ENCODE measurements around the gene P2RX1.
"Not testable (repeated sequence)": the region's sequence is repeated elsewhere in the genome, so short reads cannot be mapped to it uniquely, and the experiment has no call there.

Gene P2RX1

GRCh38 chr17:3857261-3858105 lies 58.8 kb downstream of the P2RX1 start:
- no peak for DNase-seq

GRCh38 chr17:3854204-3854603 lies 62.1 kb downstream of the P2RX1 start:
- not testable (repeated sequence) for DNase-seq

GRCh38 chr17:3852561-3852960 lies 63.7 kb downstream of the P2RX1 start:
- no peak for DNase-seq

- no peak for DNase-seq
Observed at GRCh38 chr17:3851461-3852100, 64.7 kb downstream of the P2RX1 start.

- DNase-seq, result no peak
Observed at GRCh38 chr17:3848229-3848835, 67.9 kb downstream of the P2RX1 start.

- DNase-seq, result no peak
Observed at GRCh38 chr17:3847165-3847670, 69.0 kb downstream of the P2RX1 start.

All from C1 segment of cervical spinal cord (tissue), 14 donors.